HG03039 (cell line): ENCODE results near the gene DNASE1L2.
"Not testable (repeated sequence)": the region's sequence is repeated elsewhere in the genome, so short reads cannot be mapped to it uniquely, and the experiment has no call there.

Source experiments
- ATAC-seq: cut with Tn5 transposase; IDR thresholded peaks from one replicate; pipeline ENCODE4 v1.9.1; 2021; ENCODE audit warnings: mild to moderate bottlenecking, moderate library complexity; ENCODE audit not compliant: unreplicated experiment

DNASE1L2 gene

GRCh38 chr16:2203119-2203688 lies 33.0 kb upstream of the DNASE1L2 start:
- ATAC-seq: not testable (repeated sequence)

GRCh38 chr16:2204416-2205103 lies 31.7 kb upstream of the DNASE1L2 start:
- ATAC-seq: no peak

GRCh38 chr16:2205104-2205966 lies 30.9 kb upstream of the DNASE1L2 start, which contains the start of gene MLST8:
MLST8 (plus strand) TSS chr16:2205454; CDS start chr16:2206086, 632 bp downstream.
- peak; percentile 68 for ATAC-seq

- peak; percentile 2 for ATAC-seq
Observed at GRCh38 chr16:2205967-2206313, 30.3 kb upstream of the DNASE1L2 start.

GRCh38 chr16:2206420-2206779 lies 29.8 kb upstream of the DNASE1L2 start:
- no peak for ATAC-seq

- no peak for ATAC-seq
Observed at GRCh38 chr16:2206780-2207433, 29.3 kb upstream of the DNASE1L2 start.

GRCh38 chr16:2207872-2208271 lies 28.4 kb upstream of the DNASE1L2 start:
- no peak for ATAC-seq

GRCh38 chr16:2208308-2208707 lies 27.9 kb upstream of the DNASE1L2 start:
- no peak for ATAC-seq

- no peak for ATAC-seq
Observed at GRCh38 chr16:2208772-2209171, 27.5 kb upstream of the DNASE1L2 start.

GRCh38 chr16:2209258-2210008 lies 26.8 kb upstream of the DNASE1L2 start:
- no peak for ATAC-seq

GRCh38 chr16:2210009-2210332 lies 26.3 kb upstream of the DNASE1L2 start:
- ATAC-seq: no peak

GRCh38 chr16:2210386-2211365 lies 25.6 kb upstream of the DNASE1L2 start, which contains the start of gene BRICD5:
BRICD5 (minus strand) TSS chr16:2210863; CDS start chr16:2210833, 30 bp downstream.
- no peak for ATAC-seq

GRCh38 chr16:2211923-2212347 lies 24.3 kb upstream of the DNASE1L2 start:
- ATAC-seq: no peak

GRCh38 chr16:2212362-2213324 lies 23.6 kb upstream of the DNASE1L2 start:
- ATAC-seq: no peak

GRCh38 chr16:2213817-2214718 lies 22.2 kb upstream of the DNASE1L2 start:
- peak; percentile 0 for ATAC-seq

- peak; percentile 77 for ATAC-seq
Observed at GRCh38 chr16:2214719-2214968, 21.6 kb upstream of the DNASE1L2 start, which contains the start of gene PGP. PGP (minus strand) TSS chr16:2214840; CDS start chr16:2214777, 63 bp downstream.

GRCh38 chr16:2216330-2216729 lies 19.9 kb upstream of the DNASE1L2 start:
- ATAC-seq: no peak
